Panc1 (cell line): ENCODE data around the gene ADSS1. TPM values are rescaled to one million over a fixed set of nuclear protein-coding genes. Genes with fewer than 3 reads are reported as not detected.

ENCODE experiments used
- ATAC-seq: fragments of 200-7000 bp; cut with Tn5 transposase; 2 replicates; pipeline ENCODE4 v1.9.1; 2020; ENCODE audit warnings: mild to moderate bottlenecking, moderate library complexity
- BruUV-seq: library from RNA; stranded (reverse); fragments of 400-500 nt; replicated peaks from 2 replicates; lab custom pipeline; 2021; lab: Mats Ljungman, UMichigan
- CTCF ChIA-PET: fragments of 300-600 bp; sonication (Branson Sonifier 250); formaldehyde crosslinking; loops from one replicate; lab custom pipeline; 2022; ENCODE audit warnings: antibody characterized with exemption; lab: Charles Lee
- POLR2A ChIA-PET: fragments of 300-600 bp; sonication (Branson Sonifier 250); formaldehyde crosslinking; loops from one replicate; lab custom pipeline; 2022; ENCODE audit warnings: antibody characterized with exemption; lab: Charles Lee
- DNase-seq: peaks from one replicate; pipeline ENCODE4 v3.0.0-alpha.2; 2010; ENCODE audit warnings: low read depth, low spot score
- H3K27ac ChIP-seq: 2 replicates; pipeline ENCODE4 v1.5.1; 2011; ENCODE audit warnings: mild to moderate bottlenecking, low read length, inconsistent platforms
- H3K27me3 ChIP-seq: fragments of 200-500 bp; sonication (Bioruptor generic); 2 replicates; pipeline ENCODE4 v1.6.0; 2014; ENCODE audit warnings: low read length, inconsistent platforms; ENCODE audit not compliant: control insufficient read depth, insufficient read depth
- H3K36me3 ChIP-seq: fragments of 200-500 bp; sonication (Bioruptor generic); 2 replicates; pipeline ENCODE4 v1.5.1; 2014; ENCODE audit warnings: inconsistent platforms, mild to moderate bottlenecking, low read length, moderate library complexity; ENCODE audit not compliant: control insufficient read depth, insufficient read depth
- H3K4me1 ChIP-seq: 2 replicates; pipeline ENCODE4 v1.5.1; 2011; ENCODE audit warnings: inconsistent platforms, mild to moderate bottlenecking, low read length, moderate library complexity; ENCODE audit not compliant: control insufficient read depth, insufficient read depth
- H3K4me3 ChIP-seq, 2 experiments: 2 replicates each; pipeline ENCODE4 v1.5.1; 2011 to 2012; ENCODE audit warnings: low read depth in 2 of 2, low read length in 2 of 2, mild to moderate bottlenecking in 2 of 2, inconsistent platforms in 1 of 2, moderate library complexity in 1 of 2
- H3K9me3 ChIP-seq: fragments of 200-500 bp; sonication (Bioruptor generic); 2 replicates; pipeline ENCODE4 v1.5.1; 2014; ENCODE audit warnings: low read depth, mild to moderate bottlenecking, inconsistent platforms, low read length, moderate library complexity; ENCODE audit not compliant: control insufficient read depth, insufficient read depth
- CTCF ChIP-seq: fragments of 450-650 bp; IDR thresholded peaks from 2 replicates; pipeline ENCODE4 v1.5.1; 2017; ENCODE audit warnings: mild to moderate bottlenecking
- POLR2AphosphoS5 ChIP-seq: IDR thresholded peaks from 2 replicates; pipeline ENCODE4 v1.6.1; 2012; ENCODE audit warnings: mild to moderate bottlenecking, low read depth, low read length, moderate library complexity
- REST ChIP-seq, 2 experiments: IDR thresholded peaks; 2 replicates each; pipeline ENCODE4 v1.6.1; 2011 to 2012; ENCODE audit warnings: low read depth in 2 of 2, control low read depth in 1 of 2, low read length in 1 of 2, mild to moderate bottlenecking in 1 of 2, moderate library complexity in 1 of 2; ENCODE audit not compliant: insufficient read depth in 1 of 2
- SIN3A ChIP-seq: IDR thresholded peaks from 2 replicates; pipeline ENCODE4 v1.6.1; 2012; ENCODE audit warnings: low read depth, mild to moderate bottlenecking, low read length, moderate library complexity, borderline replicate concordance; ENCODE audit not compliant: insufficient read depth
- TCF7L2 ChIP-seq: IDR thresholded peaks from 2 replicates; pipeline ENCODE4 v1.6.1; 2011; ENCODE audit warnings: mild to moderate bottlenecking, low read depth, low read length, inconsistent platforms
- in situ Hi-C: cut with HindIII; loops from 2 replicates; pipeline ENCODE4 v1.10.0; 2016; ENCODE audit warnings: low sequenced_read_pairs, low pct_unique_long_range_greater_than_20kb
- intact Hi-C: fragments of 100-400 bp; cut with micrococcal nuclease; formaldehyde crosslinking; loops from one replicate; pipeline ENCODE4 v1.10.0; 2022; ENCODE audit not compliant: unreplicated experiment
- total RNA-seq: library from RNA; stranded (reverse); gene quantifications from one replicate; pipeline ENCODE4 v1.2.1, GENCODE V29; 2021; ENCODE audit not compliant: unreplicated experiment

Gene ADSS1
- total RNA-seq, 1 experiment from 2014 or later, result 9.4 TPM

GRCh38 chr14:104712881-104713734, 10.9 kb upstream of the ADSS1 start:
- ATAC-seq (no peak), DNase-seq (no peak)
- Histone ChIP-seq H3K9me3 (no peaks in the 10 kb centered on the region), H3K27me3 (no peaks in the 10 kb centered on the region), H3K27ac (no peak overlapping the region), H3K4me1 (peaks cover 17% of the 10 kb centered on the region), H3K36me3 (no peaks in the 10 kb centered on the region), H3K4me3 (no peak overlapping the region)
- no TSS peak for BruUV-seq
- intact Hi-C loops, result no loop called here
- TF ChIP-seq POLR2AphosphoS5 (no peak), CTCF (no peak), REST (IDR thresholded peaks at IDR 0.05; ENCODE audit: insufficient read depth in 1 of 2, low read depth in 2 of 2, low read length in 1 of 2) (no peak), TCF7L2 (no peak), SIN3A (no peak)
- POLR2A ChIA-PET, result no interaction called here
- in situ Hi-C loops, result no loop called here
- CTCF ChIA-PET, result no interaction called here

- intact Hi-C loops (no loop called here), in situ Hi-C loops (no loop called here)
- Histone ChIP-seq H3K4me1 (peaks cover 8% of the 10 kb centered on the region), H3K9me3 (no peaks in the 10 kb centered on the region), H3K4me3 (no peak overlapping the region), H3K36me3 (no peaks in the 10 kb centered on the region), H3K27ac (no peak overlapping the region), H3K27me3 (no peaks in the 10 kb centered on the region)
- no TSS peak for BruUV-seq
- TF ChIP-seq TCF7L2 (no peak), SIN3A (no peak), REST (IDR thresholded peaks at IDR 0.05; ENCODE audit: insufficient read depth in 1 of 2, low read depth in 2 of 2, low read length in 1 of 2) (no peak), CTCF (no peak), POLR2AphosphoS5 (no peak)
- ChIA-PET POLR2A (no interaction called here), CTCF (no interaction called here)
- DNase-seq (no peak), ATAC-seq (no peak)
These were observed 10.0 kb upstream of the ADSS1 start for GRCh38 chr14:104714066-104714465.
